Endothelial cell of umbilical vein (primary cell): Measurements from ENCODE around the gene TES. TPM values are rescaled to one million over a fixed set of nuclear protein-coding genes. Genes with fewer than 3 reads are reported as not detected.

Experiments
- BruUV-seq: library from RNA; stranded (reverse); fragments of 400-500 nt; replicated peaks from 2 replicates; lab custom pipeline; 2021; lab: Mats Ljungman, UMichigan
- CTCF ChIA-PET: fragments of 300-600, 350-600 bp; sonication (Branson Sonifier 250); formaldehyde crosslinking; loops from one replicate; lab custom pipeline; 2021; ENCODE audit warnings: antibody characterized with exemption, inconsistent platforms; lab: Charles Lee
- POLR2A ChIA-PET: fragments of 300-600, 350-600 bp; sonication (Branson Sonifier 250); formaldehyde crosslinking; loops from one replicate; lab custom pipeline; 2021; ENCODE audit warnings: antibody characterized with exemption, inconsistent platforms; lab: Charles Lee
- DNase-seq: peaks from one replicate; pipeline ENCODE4 v3.0.0-alpha.2; 2011; ENCODE audit warnings: low read depth, low spot score
- FAIRE-seq: peaks from 2 replicates; lab custom pipeline; 2011; peaks lifted over from hg19 to GRCh38; lab: Jason Lieb, UNC
- H2AFZ ChIP-seq: 2 replicates; pipeline ENCODE4 v1.6.0; 2012; ENCODE audit warnings: low read depth, low read length, control low read depth, inconsistent platforms
- H3K27ac ChIP-seq: 2 replicates; pipeline ENCODE4 v1.5.1; 2011; ENCODE audit warnings: low read depth, mild to moderate bottlenecking, control low read depth, low read length, moderate library complexity; ENCODE audit not compliant: insufficient read depth
- H3K27me3 ChIP-seq, 2 experiments: 2 replicates each; pipeline versions ENCODE4 v1.6.0 to v1.6.1; 2011; ENCODE audit warnings: low read length in 2 of 2, mixed read lengths in 1 of 2; ENCODE audit not compliant: control insufficient read depth in 2 of 2, insufficient read depth in 2 of 2
- H3K36me3 ChIP-seq, 2 experiments: 2 replicates in 1 of 2; 3 replicates in 1 of 2; pipeline ENCODE4 v1.5.1; 2011; ENCODE audit warnings: low read length in 2 of 2, mild to moderate bottlenecking in 1 of 2, moderate library complexity in 1 of 2; ENCODE audit not compliant: control insufficient read depth in 2 of 2, insufficient read depth in 2 of 2; ENCODE audit errors: extremely low read depth in 1 of 2
- H3K4me1 ChIP-seq: 3 replicates; pipeline ENCODE4 v1.5.1; 2011; ENCODE audit warnings: mild to moderate bottlenecking, low read length; ENCODE audit not compliant: control insufficient read depth, insufficient read depth; ENCODE audit errors: extremely low read depth
- H3K4me2 ChIP-seq: 2 replicates; pipeline ENCODE4 v1.6.1; 2011; ENCODE audit warnings: low read length, control low read depth, mixed read lengths; ENCODE audit not compliant: insufficient read depth
- H3K4me3 ChIP-seq, 3 experiments: fragments of 200-600 bp in 1 of 3; sonication (generic), shearing (Covaris generic) in 1 of 3; replicated peaks in 1 of 3; 2 replicates each; pipeline ENCODE4 v1.5.1; 2011 to 2016; ENCODE audit warnings: control low read depth in 3 of 3, low read length in 3 of 3, mild to moderate bottlenecking in 2 of 3, inconsistent platforms in 1 of 3, low read depth in 1 of 3, moderate library complexity in 1 of 3; ENCODE audit not compliant: insufficient read depth in 1 of 3
- H3K79me2 ChIP-seq: 2 replicates; pipeline ENCODE4 v1.6.0; 2012; ENCODE audit warnings: low read length, inconsistent platforms; ENCODE audit not compliant: control insufficient read depth, insufficient read depth
- H3K9ac ChIP-seq: replicated peaks from 2 replicates; pipeline ENCODE3; 2011; ENCODE audit warnings: low read length, control low read depth; ENCODE audit not compliant: insufficient read depth; ENCODE audit errors: extremely low read depth
- H3K9me1 ChIP-seq: replicated peaks from 3 replicates; pipeline ENCODE4 v1.6.0; 2011; ENCODE audit warnings: mild to moderate bottlenecking, low read length; ENCODE audit not compliant: control insufficient read depth, insufficient read depth; ENCODE audit errors: extremely low read depth
- H3K9me3 ChIP-seq: replicated peaks from 2 replicates; pipeline ENCODE4 v1.5.1; 2012; ENCODE audit warnings: low read length, inconsistent platforms; ENCODE audit not compliant: control insufficient read depth, insufficient read depth
- H4K20me1 ChIP-seq: replicated peaks from 2 replicates; pipeline ENCODE3; 2011; ENCODE audit warnings: mild to moderate bottlenecking, low read length; ENCODE audit not compliant: control insufficient read depth, insufficient read depth; ENCODE audit errors: extremely low read depth
- CTCF ChIP-seq, 2 donors: IDR thresholded peaks; 1 replicate in 1 of 2; 2 replicates in 1 of 2; pipeline ENCODE4 v1.5.1; 2011; ENCODE audit warnings: low read length in 2 of 2, mild to moderate bottlenecking in 2 of 2, moderate library complexity in 2 of 2, control low read depth in 1 of 2, inconsistent platforms in 1 of 2, low read depth in 1 of 2; ENCODE audit not compliant: insufficient read depth in 1 of 2; ENCODE audit errors: extremely low read depth in 1 of 2
- EZH2 ChIP-seq: IDR thresholded peaks from 2 replicates; pipeline ENCODE4 v1.6.1; 2012; ENCODE audit warnings: borderline replicate concordance, low read depth, mild to moderate bottlenecking, moderate library complexity, low read length, inconsistent platforms; ENCODE audit not compliant: severe bottlenecking
- FOS ChIP-seq: IDR thresholded peaks from 2 replicates; pipeline ENCODE4 v1.6.1; 2011; ENCODE audit warnings: mild to moderate bottlenecking, low read length, moderate library complexity, borderline replicate concordance; ENCODE audit not compliant: insufficient read depth
- GATA2 ChIP-seq: IDR thresholded peaks from 2 replicates; pipeline ENCODE4 v1.7.0; 2011; ENCODE audit warnings: low read depth, mild to moderate bottlenecking, moderate library complexity, mixed read lengths, low read length; ENCODE audit not compliant: insufficient read length, insufficient read depth
- JUN ChIP-seq: IDR thresholded peaks from 2 replicates; pipeline ENCODE4 v1.6.1; 2011; ENCODE audit warnings: borderline replicate concordance, low read depth; ENCODE audit not compliant: insufficient read length, insufficient read depth
- MAX ChIP-seq: IDR thresholded peaks from 2 replicates; pipeline ENCODE4 v1.6.1; 2011; ENCODE audit not compliant: insufficient read depth, insufficient read length
- MYC ChIP-seq: IDR thresholded peaks from one replicate; pipeline ENCODE4 v1.6.1; 2011; ENCODE audit warnings: mild to moderate bottlenecking, low read depth, low read length
- POLR2A ChIP-seq: IDR thresholded peaks from 2 replicates; pipeline ENCODE4 v1.6.1; 2012; ENCODE audit warnings: low read depth, mild to moderate bottlenecking, control low read depth, low read length
- POLR2AphosphoS5 ChIP-seq: IDR thresholded peaks from 2 replicates; pipeline ENCODE4 v1.6.1; 2012; ENCODE audit warnings: low read depth, mild to moderate bottlenecking, control low read depth, low read length, moderate library complexity; ENCODE audit not compliant: insufficient read depth
- dilution Hi-C: fragments of 300-500 bp; cut with MboI; formaldehyde crosslinking; loops from one replicate; pipeline ENCODE4 v1.15.0; 2019; ENCODE audit warnings: low sequenced_read_pairs; ENCODE audit not compliant: extremely low pct_ligation_motif_present
- intact Hi-C: fragments of 100-400 bp; cut with micrococcal nuclease; formaldehyde crosslinking; loops from one replicate; pipeline ENCODE4 v1.10.0; 2022
- polyA plus RNA-seq, 4 experiments: library from polyadenylated mRNA; depleted of rRNA in 3 of 4; stranded (reverse) in 3 of 4; unstranded in 1 of 4; fragments of >200 nt; gene quantifications; 2 replicates each; pipeline versions ENCODE4 v1.2.1 to v1.2.3, GENCODE V29; 2011 to 2012; ENCODE audit warnings: missing spikeins in 1 of 4
- total RNA-seq: library from RNA; stranded (reverse); gene quantifications from 2 replicates; pipeline ENCODE4 v1.2.3, GENCODE V29; 2021

Gene TES
- total and polyA plus RNA-seq, 2 donors (not counting 3 experiments of a cell fraction or from before 2014, with no cell fraction given): 35.3 to 50.5 TPM

GRCh38 chr7:116165717-116166116, 44.6 kb upstream of the TES start:
- H3K9me3 ChIP-seq: no peaks in the 10 kb centered on the region
- TF ChIP-seq MYC: no peak
- no peak for TF ChIP-seq POLR2A
- TF ChIP-seq MAX: no peak
- TF ChIP-seq CTCF (IDR thresholded peaks at IDR 0.05; ENCODE audit: extremely low read depth in 1 of 2, insufficient read depth in 1 of 2, low read depth in 1 of 2, low read length in 2 of 2): no peak
- TF ChIP-seq JUN: no peak
- TF ChIP-seq POLR2AphosphoS5: no peak
- no peak for TF ChIP-seq FOS
- no peak for TF ChIP-seq EZH2
- no peak for TF ChIP-seq GATA2
- H3K4me3 ChIP-seq: no peak overlapping the region
- H3K27me3 ChIP-seq: no peaks in the 10 kb centered on the region
- BruUV-seq: no TSS peak
- H3K4me1 ChIP-seq: no peaks in the 10 kb centered on the region
- H3K9ac ChIP-seq: no peak overlapping the region
- ChIA-PET POLR2A (no interaction called here), CTCF (interaction anchor here (1.9 kb wide), 1 partner anchor 27 kb away, joined by 7 read pairs; no protein-coding TSS in a partner anchor)
- H3K36me3 ChIP-seq: no peaks in the 10 kb centered on the region
- H3K4me2 ChIP-seq: no peak overlapping the region
- H3K27ac ChIP-seq: no peak overlapping the region
- H2AFZ ChIP-seq: no peak overlapping the region
- intact Hi-C loops: no loop called here
- DNase-seq (no peak), FAIRE-seq (no peak)
- no peaks in the 10 kb centered on the region for H3K79me2 ChIP-seq
- no peaks in the 10 kb centered on the region for H3K9me1 ChIP-seq
- dilution Hi-C loops: no loop called here
- H4K20me1 ChIP-seq: no peaks in the 10 kb centered on the region
